GM23248 (cell line): ENCODE results near the gene COL27A1.

Experiments
- EZH2 ChIP-seq: fragments of 200-600 bp; sonication (generic); IDR thresholded peaks from 2 replicates; pipeline ENCODE4 v1.6.1; 2018; ENCODE audit warnings: antibody characterized with exemption, mild to moderate bottlenecking; ENCODE audit not compliant: insufficient read depth, poor library complexity, severe bottlenecking
- EZH2phosphoT487 ChIP-seq: fragments of 200-600 bp; sonication (generic); IDR thresholded peaks from 2 replicates; pipeline ENCODE4 v1.6.1; 2018; ENCODE audit warnings: antibody characterized with exemption, moderate library complexity, mild to moderate bottlenecking, low read depth; ENCODE audit not compliant: insufficient read depth

GRCh38 chr9:114287763-114288192 lies 132.4 kb downstream of the COL27A1 start:
- TF ChIP-seq EZH2phosphoT487: no peak
- no peak for TF ChIP-seq EZH2
